Suprapubic skin (tissue), 4 donors: ENCODE results near the gene ST3GAL4. TPM values are rescaled to one million over a fixed set of nuclear protein-coding genes. Genes with fewer than 3 reads are reported as not detected.
A peak's percentile ranks its signal among the peaks of the same experiment; 100 is the strongest.

Experiments used
- DNase-seq, 2 donors: peaks; one replicate each; pipeline ENCODE4 v3.0.0-alpha.2; 2019; ENCODE audit warnings: low spot score in 2 of 2
- H3K27ac ChIP-seq: fragments of 200-600 bp; sonication (generic); one replicate; pipeline ENCODE4 v1.5.1; 2019
- H3K27me3 ChIP-seq: fragments of 200-600 bp; sonication (generic); one replicate; pipeline ENCODE4 v1.5.1; 2019
- H3K36me3 ChIP-seq: fragments of 200-600 bp; sonication (generic); one replicate; pipeline ENCODE4 v1.5.1; 2019
- H3K4me1 ChIP-seq: fragments of 200-600 bp; sonication (generic); one replicate; pipeline ENCODE4 v1.5.1; 2019
- H3K4me3 ChIP-seq: fragments of 200-600 bp; sonication (generic); one replicate; pipeline ENCODE4 v1.5.1; 2019; ENCODE audit warnings: mild to moderate bottlenecking
- H3K9me3 ChIP-seq: fragments of 200-600 bp; sonication (generic); one replicate; pipeline ENCODE4 v1.5.1; 2019
- CTCF ChIP-seq, 2 donors: fragments of 200-600 bp in 1 of 2; fragments of 450-650 bp in 1 of 2; sonication (generic) in 1 of 2; IDR thresholded peaks; one replicate each; pipeline ENCODE4 v1.5.1; 2016 to 2019; ENCODE audit warnings: antibody characterized with exemption in 2 of 2, mild to moderate bottlenecking in 1 of 2, moderate library complexity in 1 of 2
- EP300 ChIP-seq: sonication (generic); formaldehyde crosslinking; IDR thresholded peaks from one replicate; pipeline ENCODE4 v1.6.1; 2017; ENCODE audit warnings: antibody characterized with exemption
- POLR2A ChIP-seq, 2 donors: fragments of 450-650 bp; IDR thresholded peaks; one replicate each; pipeline ENCODE4 v1.6.1; 2017; ENCODE audit warnings: antibody characterized with exemption in 2 of 2, mild to moderate bottlenecking in 2 of 2, moderate library complexity in 2 of 2
- POLR2AphosphoS5 ChIP-seq, 3 donors: sonication (generic); formaldehyde crosslinking; IDR thresholded peaks; one replicate each; pipeline ENCODE4 v1.6.1; 2017; ENCODE audit warnings: antibody characterized with exemption in 3 of 3
- WGBS: methylation state at CpG from one replicate; pipeline ENCODE4 v1.1.5; 2018; 5-methylcytosine and 5-hydroxymethylcytosine counted together
- total RNA-seq, 4 donors: library from RNA; depleted of rRNA; stranded (reverse); fragments of >200 nt; gene quantifications; one replicate each; pipeline ENCODE4 v1.1.0, GENCODE V29; 2016

ST3GAL4 gene
- total RNA-seq, 4 donors from 2014 or later = 23.6 to 30.9 (median 26.9) TPM

GRCh38 chr11:126424471-126425039 is 69.1 kb downstream of the ST3GAL4 start:
- no peak for DNase-seq
- TF ChIP-seq POLR2AphosphoS5 (IDR thresholded peaks at IDR 0.05) = no peak
- no peak for TF ChIP-seq CTCF (IDR thresholded peaks at IDR 0.05)
- no peak for TF ChIP-seq EP300
- TF ChIP-seq POLR2A (IDR thresholded peaks at IDR 0.05) = no peak
- Histone ChIP-seq H3K4me3 (no peak overlapping the region), H3K27ac (no peak overlapping the region), H3K27me3 (no peaks in the 10 kb centered on the region), H3K4me1 (peaks cover 29% of the 10 kb centered on the region), H3K36me3 (no peaks in the 10 kb centered on the region), H3K9me3 (no peaks in the 10 kb centered on the region)
- WGBS = 90% methylated on average over 12 of the region's 30 CpGs

GRCh38 chr11:126426106-126426505 is 70.6 kb downstream of the ST3GAL4 start:
- Histone ChIP-seq H3K27ac (no peak overlapping the region), H3K4me3 (no peak overlapping the region), H3K9me3 (no peaks in the 10 kb centered on the region), H3K4me1 (peaks cover 30% of the 10 kb centered on the region), H3K27me3 (no peaks in the 10 kb centered on the region), H3K36me3 (no peaks in the 10 kb centered on the region)
- TF ChIP-seq POLR2AphosphoS5 (IDR thresholded peaks at IDR 0.05) (no peak), CTCF (IDR thresholded peaks at IDR 0.05) (no peak), EP300 (no peak), POLR2A (IDR thresholded peaks at IDR 0.05) (no peak)
- no peak for DNase-seq
- 59% methylated on average over 3 of the region's 3 CpGs for WGBS

GRCh38 chr11:126426820-126427749 is 71.6 kb downstream of the ST3GAL4 start:
- 66% methylated on average over 14 of the region's 14 CpGs for WGBS
- H3K4me1 ChIP-seq = peaks cover 30% of the 10 kb centered on the region
- no peak for DNase-seq
- H3K9me3 ChIP-seq = no peaks in the 10 kb centered on the region
- peak overlapping the region; percentile 13 for H3K27ac ChIP-seq
- no peaks in the 10 kb centered on the region for H3K36me3 ChIP-seq
- H3K4me3 ChIP-seq = no peak overlapping the region
- TF ChIP-seq POLR2A (IDR thresholded peaks at IDR 0.05) (no peak), EP300 (no peak), CTCF (IDR thresholded peaks at IDR 0.05) (no peak)
- H3K27me3 ChIP-seq = no peaks in the 10 kb centered on the region

GRCh38 chr11:126430581-126431335 is 75.3 kb downstream of the ST3GAL4 start:
- H3K27ac ChIP-seq = peak overlapping the region; percentile 76
- no peaks in the 10 kb centered on the region for H3K36me3 ChIP-seq
- DNase-seq = no peak
- 91% methylated on average over 10 of the region's 10 CpGs for WGBS
- no peaks in the 10 kb centered on the region for H3K27me3 ChIP-seq
- H3K4me3 ChIP-seq = no peak overlapping the region
- H3K4me1 ChIP-seq = peaks cover 47% of the 10 kb centered on the region
- TF ChIP-seq EP300 (no peak), POLR2A (IDR thresholded peaks at IDR 0.05) (no peak), POLR2AphosphoS5 (IDR thresholded peaks at IDR 0.05) (no peak), CTCF (IDR thresholded peaks at IDR 0.05) (no peak)
- no peaks in the 10 kb centered on the region for H3K9me3 ChIP-seq
